ENCODE results near the gene KCNK15. TPM values are rescaled to one million over a fixed set of nuclear protein-coding genes. Genes with fewer than 3 reads are reported as not detected.

KCNK15 gene
- total RNA-seq: under 0.01 TPM in 1 of 2 replicates, not detected in the other

GRCh38 chr20:44745598-44746366, at the start of gene KCNK15:
TSS of gene KCNK15 (plus strand) at chr20:44745865. CDS start at chr20:44745911, 46 bp downstream.

GRCh38 chr20:44714701-44715498, 30.8 kb upstream of the KCNK15 start, which contains the start of gene CCN5:
TSS of gene CCN5 (plus strand) at chr20:44715369. CDS start at chr20:44715391, 22 bp downstream.

Other genes starting within 250 kb of the KCNK15 start
- 166 and 199 TPM in 2 replicates for gene SERINC3, start 223.8 kb upstream of the KCNK15 start, total RNA-seq
- 81.6 and 122 TPM in 2 replicates for gene PKIG, start 163.3 kb upstream of the KCNK15 start, total RNA-seq
- 6.9 and 10.9 TPM in 2 replicates for gene ADA, start 94.2 kb upstream of the KCNK15 start, total RNA-seq
- gene CCN5, start 30.5 kb upstream of the KCNK15 start, total RNA-seq: 0.29 and 1.3 TPM in 2 replicates
- gene RIMS4, start 64.7 kb downstream of the KCNK15 start, total RNA-seq: not detected in 2 replicates
- gene YWHAB, start 139.8 kb downstream of the KCNK15 start, total RNA-seq: 116 and 173 TPM in 2 replicates
- 14.3 and 17.3 TPM in 2 replicates for gene PABPC1L, start 164.2 kb downstream of the KCNK15 start, total RNA-seq
- gene TOMM34, start 214.5 kb downstream of the KCNK15 start, total RNA-seq: 13.8 and 40.5 TPM in 2 replicates
- 24.5 and 46.8 TPM in 2 replicates for gene STK4, start 220.6 kb downstream of the KCNK15 start, total RNA-seq